ENCODE data around the gene GRM4.

Gene GRM4

DNA sequence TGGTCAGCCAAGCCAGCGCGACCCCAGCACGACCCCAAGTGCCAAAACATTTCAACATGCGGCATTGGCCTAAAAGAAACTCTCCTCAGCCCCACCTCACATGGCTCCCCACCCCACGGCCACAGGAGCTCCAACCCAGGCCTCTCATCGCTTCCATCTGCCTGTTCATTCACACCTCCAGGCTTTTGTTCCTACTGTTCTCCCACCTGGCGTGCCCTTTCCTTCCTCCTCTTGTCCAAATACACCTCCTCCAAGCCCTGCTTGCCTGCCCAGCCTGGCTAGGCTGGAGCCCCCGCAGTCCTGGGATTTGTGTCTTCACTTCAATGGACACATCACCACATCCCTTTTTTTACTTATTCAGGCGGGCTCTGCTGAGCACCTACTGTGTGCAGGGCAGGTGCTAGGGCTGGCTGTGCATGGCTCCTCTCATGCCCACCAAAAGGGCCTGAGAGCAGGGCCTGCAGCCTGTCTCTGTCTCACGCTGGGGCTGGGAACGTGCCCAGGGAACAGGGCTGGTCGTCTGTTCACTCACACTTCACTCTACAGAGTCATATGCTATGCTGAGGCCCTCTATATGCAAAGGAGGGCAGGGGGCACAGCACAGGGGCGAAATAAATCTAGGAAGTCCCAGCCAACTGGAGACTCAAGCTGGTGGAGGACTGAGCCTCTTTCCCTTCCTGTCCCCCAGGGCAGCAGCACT is 61.1 kb downstream of the GRM4 start:
- DNase-seq (ENCODE audit: low spot score): no peak

GRCh38 chr6:34082864-34083626 is 62.8 kb downstream of the GRM4 start:
- no peak for DNase-seq (ENCODE audit: low spot score)

DNA sequence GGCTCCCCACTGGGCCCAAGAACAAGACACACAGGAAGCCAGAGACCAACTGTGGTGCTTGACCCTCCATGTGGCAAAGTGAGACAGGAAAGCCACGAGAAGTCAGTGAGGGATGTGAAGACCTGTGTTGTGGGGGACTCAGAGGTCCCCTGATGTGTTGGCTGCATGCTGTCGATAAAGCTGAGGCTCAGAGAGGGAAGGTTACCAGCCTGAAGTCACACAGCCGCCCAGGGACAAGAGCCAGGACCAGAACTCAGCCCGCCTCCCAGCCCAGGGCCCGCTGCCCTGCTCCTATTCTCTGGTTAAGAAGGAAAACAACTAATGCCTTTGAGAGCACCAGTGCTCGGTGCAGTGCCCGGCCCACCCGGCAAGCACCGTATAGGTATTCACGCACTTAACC is 63.5 kb downstream of the GRM4 start:
- DNase-seq (ENCODE audit: low spot score): no peak

GRCh38 chr6:34080357-34080756 is 65.5 kb downstream of the GRM4 start:
- no peak for DNase-seq (ENCODE audit: low spot score)

DNA sequence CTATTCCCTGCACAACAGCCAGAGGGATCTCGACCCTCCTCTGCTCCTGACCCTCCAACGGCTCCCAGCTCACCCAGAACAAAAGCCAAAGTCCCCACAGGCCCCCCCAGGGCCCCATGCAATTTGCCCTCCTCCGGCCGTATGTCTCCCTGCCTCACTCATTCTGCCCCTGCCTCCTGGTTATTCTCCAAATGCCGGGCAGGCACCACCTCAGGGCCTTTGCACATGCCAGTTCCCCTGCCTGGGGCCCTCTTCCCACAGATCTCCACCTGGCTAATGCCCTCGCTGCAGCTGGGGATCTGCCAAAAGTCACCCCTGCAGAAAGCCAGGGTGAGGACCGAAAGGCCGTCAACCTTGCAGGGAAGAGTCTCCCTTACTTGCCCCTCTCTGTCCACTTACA is 66.0 kb downstream of the GRM4 start:
- no peak for DNase-seq (ENCODE audit: low spot score)

GRCh38 chr6:34075906-34076305 is 70.0 kb downstream of the GRM4 start:
- no peak for DNase-seq (ENCODE audit: low spot score)

- no peak for DNase-seq (ENCODE audit: low spot score)
These were observed 71.7 kb downstream of the GRM4 start for GRCh38 chr6:34074064-34074742.

- DNase-seq (ENCODE audit: low spot score): no peak
These were observed 72.3 kb downstream of the GRM4 start for GRCh38 chr6:34073540-34073939.

- no peak for DNase-seq (ENCODE audit: low spot score)
These were observed 73.2 kb downstream of the GRM4 start for GRCh38 chr6:34072727-34073126.

- DNase-seq (ENCODE audit: low spot score): no peak
These were observed 74.0 kb downstream of the GRM4 start for GRCh38 chr6:34071884-34072379.

DNA sequence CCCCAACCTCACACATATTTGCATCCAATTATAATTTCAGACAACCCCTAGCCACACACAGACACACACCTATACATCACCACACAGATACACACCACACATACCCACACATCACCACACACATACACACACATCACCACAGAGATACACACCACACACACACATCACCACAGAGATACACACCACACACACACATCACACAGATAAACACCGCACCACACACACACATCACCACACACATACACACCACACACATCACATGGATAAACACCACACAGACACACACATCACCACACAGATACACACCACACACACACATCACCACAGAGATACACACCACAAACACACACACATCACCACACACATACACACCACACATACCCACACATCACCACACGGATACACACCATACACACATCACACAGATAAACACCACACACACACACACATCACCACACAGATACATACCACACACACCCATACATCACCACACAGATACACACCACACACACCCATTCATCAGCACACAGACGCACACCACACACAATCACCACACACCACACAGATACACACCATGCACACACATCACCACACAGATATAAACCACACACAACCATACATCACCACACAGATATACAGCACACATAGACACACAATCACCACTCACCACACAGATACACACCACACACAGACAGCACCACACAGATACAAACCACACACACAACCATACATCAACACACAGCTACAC is 74.6 kb downstream of the GRM4 start:
- no peak for DNase-seq (ENCODE audit: low spot score)

GRCh38 chr6:34070315-34071135 is 75.4 kb downstream of the GRM4 start:
- no peak for DNase-seq (ENCODE audit: low spot score)

GRCh38 chr6:34068462-34069044 is 77.3 kb downstream of the GRM4 start:
- DNase-seq (ENCODE audit: low spot score): no peak

GRCh38 chr6:34067814-34068213 is 78.1 kb downstream of the GRM4 start:
- DNase-seq (ENCODE audit: low spot score): no peak

- DNase-seq (ENCODE audit: low spot score): no peak
These were observed 78.8 kb downstream of the GRM4 start for GRCh38 chr6:34066772-34067770.

GRCh38 chr6:34066218-34066571 is 79.7 kb downstream of the GRM4 start:
- no peak for DNase-seq (ENCODE audit: low spot score)

DNA sequence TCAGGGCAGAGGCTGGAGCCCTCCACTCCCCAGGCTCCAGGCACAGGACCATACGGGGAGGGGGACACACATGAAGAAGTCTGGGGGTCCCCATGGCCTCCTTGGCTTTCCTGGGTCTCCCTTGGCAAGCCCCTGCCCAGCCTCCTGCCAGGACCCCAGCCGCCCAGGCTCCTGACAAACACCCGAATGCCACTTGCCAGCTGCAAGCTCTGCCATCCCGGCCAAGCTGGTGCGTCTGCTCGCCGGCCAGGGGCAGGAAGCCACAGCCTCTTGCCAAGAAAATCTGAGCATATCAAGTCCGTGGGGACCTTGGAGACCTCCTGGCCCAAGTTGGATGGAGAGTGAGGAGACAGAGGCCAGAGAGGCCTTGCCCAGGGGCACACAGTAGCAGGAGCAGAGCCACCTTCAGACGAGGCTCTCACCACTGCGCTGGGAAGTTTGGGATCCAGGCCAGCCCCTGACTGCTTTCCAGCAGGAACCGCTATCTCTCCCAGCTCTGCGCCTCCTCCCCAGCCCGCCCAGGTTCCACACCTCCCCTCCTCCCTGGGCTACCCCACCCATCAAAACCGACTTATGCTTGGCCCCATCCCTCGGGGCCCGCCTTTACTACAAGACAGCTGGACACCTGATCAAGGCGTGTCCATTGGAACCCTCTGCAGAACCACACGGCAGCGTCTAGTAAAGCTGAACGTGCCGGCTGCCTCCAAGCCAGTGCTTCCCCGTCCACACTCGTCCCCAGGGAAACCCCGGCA is 80.2 kb downstream of the GRM4 start:
- DNase-seq (ENCODE audit: low spot score): no peak

GRCh38 chr6:34064675-34065074 is 81.2 kb downstream of the GRM4 start:
- DNase-seq (ENCODE audit: low spot score): no peak

GRCh38 chr6:34063651-34064050 is 82.2 kb downstream of the GRM4 start:
- no peak for DNase-seq (ENCODE audit: low spot score)
